A673 (cell line): Measurements from ENCODE around the gene C11orf71. TPM values are rescaled to one million over a fixed set of nuclear protein-coding genes. Genes with fewer than 3 reads are reported as not detected.

Source experiments
- BruUV-seq: library from RNA; stranded (reverse); fragments of 400-500 nt; replicated peaks from 2 replicates; lab custom pipeline; 2021; lab: Mats Ljungman, UMichigan
- CTCF ChIA-PET: fragments of 300-600 bp; sonication (Branson Sonifier 250); formaldehyde crosslinking; loops from one replicate; lab custom pipeline; 2022; ENCODE audit warnings: antibody characterized with exemption; lab: Charles Lee
- POLR2A ChIA-PET: fragments of 300-600 bp; sonication (Branson Sonifier 250); formaldehyde crosslinking; loops from one replicate; lab custom pipeline; 2022; ENCODE audit warnings: antibody characterized with exemption; ENCODE audit not compliant: low non-redundant PET; lab: Charles Lee
- DNase-seq: peaks from one replicate; pipeline ENCODE4 v3.0.0-alpha.2; 2015; ENCODE audit warnings: low spot score
- H3K27ac ChIP-seq: fragments of 200-600 bp; sonication (generic); 2 replicates; pipeline ENCODE4 v1.5.1; 2016; ENCODE audit warnings: mixed run types, low read depth, mild to moderate bottlenecking, mixed read lengths, antibody characterized with exemption, low read length; ENCODE audit not compliant: poor library complexity, severe bottlenecking
- H3K27me3 ChIP-seq: fragments of 200-600 bp; sonication (generic); replicated peaks from 2 replicates; pipeline ENCODE4 v1.6.1; 2017; ENCODE audit warnings: mixed run types, low read depth, mild to moderate bottlenecking, mixed read lengths, antibody characterized with exemption, low read length; ENCODE audit not compliant: insufficient read depth, poor library complexity
- H3K36me3 ChIP-seq: fragments of 200-600 bp; sonication (generic); 2 replicates; pipeline ENCODE4 v1.6.1; 2016; ENCODE audit warnings: mixed run types, mild to moderate bottlenecking, mixed read lengths, antibody characterized with exemption, low read length; ENCODE audit not compliant: insufficient read depth, poor library complexity, severe bottlenecking
- H3K4me1 ChIP-seq: fragments of 200-600 bp; sonication (generic); 2 replicates; pipeline ENCODE4 v1.6.1; 2017; ENCODE audit warnings: mixed run types, mild to moderate bottlenecking, mixed read lengths, antibody characterized with exemption, low read length; ENCODE audit not compliant: insufficient read depth, poor library complexity, severe bottlenecking
- H3K4me3 ChIP-seq: fragments of 200-600 bp; sonication (generic); 2 replicates; pipeline ENCODE4 v1.5.1; 2016; ENCODE audit warnings: low read depth, mixed run types, mild to moderate bottlenecking, mixed read lengths, low read length; ENCODE audit not compliant: poor library complexity, severe bottlenecking
- H3K9me3 ChIP-seq: fragments of 200-600 bp; sonication (generic); 2 replicates; pipeline ENCODE4 v1.6.1; 2016; ENCODE audit warnings: mixed run types, low read depth, mild to moderate bottlenecking, mixed read lengths, antibody characterized with exemption, low read length; ENCODE audit not compliant: poor library complexity, severe bottlenecking
- EZH2 ChIP-seq: fragments of 200-600 bp; sonication (generic); IDR thresholded peaks from 2 replicates; pipeline ENCODE4 v1.6.1; 2017; ENCODE audit warnings: borderline replicate concordance, low read depth, mild to moderate bottlenecking, mixed read lengths, antibody characterized with exemption, low read length; ENCODE audit not compliant: poor library complexity, severe bottlenecking
- intact Hi-C: fragments of 100-400 bp; cut with micrococcal nuclease; formaldehyde crosslinking; loops from one replicate; pipeline ENCODE4 v1.10.0; 2022; ENCODE audit not compliant: unreplicated experiment
- total RNA-seq: library from RNA; stranded (reverse); gene quantifications from 2 replicates; pipeline ENCODE4 v1.2.3, GENCODE V29; 2021
- TF ChIP-seq, protein P1 (sequence below): fragments of 300-800, 200-600 bp; sonication (generic); conservative IDR thresholded peaks from 2 replicates; pipeline ENCODE4 v1.5.1; 2017; ENCODE audit warnings: low read depth, mild to moderate bottlenecking, antibody characterized with exemption, low read length, moderate library complexity, mixed read lengths

The C11orf71 gene
- total RNA-seq, 1 experiment from 2014 or later: 7.4 TPM

DNA sequence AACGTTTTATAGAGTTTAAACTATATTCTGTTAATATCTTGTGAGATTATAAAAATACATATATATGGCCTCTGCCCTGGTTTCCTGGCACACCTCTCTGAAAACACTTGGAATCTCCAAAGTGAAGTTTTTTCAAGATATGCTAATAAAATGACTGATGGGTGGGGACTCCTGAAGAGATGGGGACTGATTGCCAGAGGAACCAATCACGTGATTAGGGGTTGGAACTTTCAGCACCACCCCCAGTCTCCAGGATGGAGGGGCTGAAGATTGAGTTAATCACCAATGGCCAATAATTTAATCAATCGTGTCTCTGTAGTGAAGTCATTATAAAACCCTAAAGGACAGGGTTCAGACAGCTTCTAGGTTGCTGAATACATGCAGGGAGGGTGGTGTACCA lies 37.4 kb downstream of the C11orf71 start:
- CTCF ChIA-PET: no interaction called here
- no TSS peak for BruUV-seq

DNA sequence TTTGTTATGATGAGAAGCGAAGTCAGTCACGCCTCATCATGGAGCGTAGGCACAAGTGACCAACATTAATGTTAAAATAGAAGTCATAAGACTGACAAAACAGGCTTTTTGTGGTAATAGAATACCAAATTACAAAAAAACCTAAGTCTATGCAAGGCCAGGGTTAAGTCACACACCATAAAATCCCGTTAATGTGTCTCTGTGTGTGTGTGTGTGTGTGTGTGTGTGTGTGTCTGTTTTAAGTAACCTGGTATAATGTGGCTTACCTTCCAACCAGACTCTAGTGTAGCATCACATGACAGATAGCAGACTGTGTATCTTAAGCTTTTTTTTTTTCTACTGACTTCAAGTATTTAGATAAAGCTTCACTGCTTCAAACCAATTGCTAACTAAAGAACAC lies 38.0 kb downstream of the C11orf71 start:
- intact Hi-C loops: no loop called here
- DNase-seq: no peak
- no TSS peak for BruUV-seq
- Histone ChIP-seq H3K36me3 (no peaks in the 10 kb centered on the region), H3K4me1 (no peaks in the 10 kb centered on the region), H3K27me3 (peaks cover 21% of the 10 kb centered on the region), H3K9me3 (no peaks in the 10 kb centered on the region), H3K4me3 (no peak overlapping the region), H3K27ac (no peak overlapping the region)
- no peak for TF ChIP-seq EZH2
- TF ChIP-seq, protein P1, sequence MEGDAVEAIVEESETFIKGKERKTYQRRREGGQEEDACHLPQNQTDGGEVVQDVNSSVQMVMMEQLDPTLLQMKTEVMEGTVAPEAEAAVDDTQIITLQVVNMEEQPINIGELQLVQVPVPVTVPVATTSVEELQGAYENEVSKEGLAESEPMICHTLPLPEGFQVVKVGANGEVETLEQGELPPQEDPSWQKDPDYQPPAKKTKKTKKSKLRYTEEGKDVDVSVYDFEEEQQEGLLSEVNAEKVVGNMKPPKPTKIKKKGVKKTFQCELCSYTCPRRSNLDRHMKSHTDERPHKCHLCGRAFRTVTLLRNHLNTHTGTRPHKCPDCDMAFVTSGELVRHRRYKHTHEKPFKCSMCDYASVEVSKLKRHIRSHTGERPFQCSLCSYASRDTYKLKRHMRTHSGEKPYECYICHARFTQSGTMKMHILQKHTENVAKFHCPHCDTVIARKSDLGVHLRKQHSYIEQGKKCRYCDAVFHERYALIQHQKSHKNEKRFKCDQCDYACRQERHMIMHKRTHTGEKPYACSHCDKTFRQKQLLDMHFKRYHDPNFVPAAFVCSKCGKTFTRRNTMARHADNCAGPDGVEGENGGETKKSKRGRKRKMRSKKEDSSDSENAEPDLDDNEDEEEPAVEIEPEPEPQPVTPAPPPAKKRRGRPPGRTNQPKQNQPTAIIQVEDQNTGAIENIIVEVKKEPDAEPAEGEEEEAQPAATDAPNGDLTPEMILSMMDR: no peak
- ChIA-PET CTCF (no interaction called here), POLR2A (interaction anchor here (0.6 kb wide), 1 partner anchor 47 kb away, joined by 6 read pairs; no protein-coding TSS in a partner anchor)

More for the DNA sequence above, 37.4 kb downstream of the C11orf71 start:
- H3K4me1 ChIP-seq: no peaks in the 10 kb centered on the region
- no peaks in the 10 kb centered on the region for H3K36me3 ChIP-seq
- TF ChIP-seq, protein P1: no peak
- no peak for TF ChIP-seq EZH2
- H3K27ac ChIP-seq: no peak overlapping the region
- H3K4me3 ChIP-seq: no peak overlapping the region
- intact Hi-C loops: no loop called here
- POLR2A ChIA-PET: no interaction called here
- no peak for DNase-seq
- H3K9me3 ChIP-seq: no peaks in the 10 kb centered on the region
- H3K27me3 ChIP-seq: peaks cover 21% of the 10 kb centered on the region

DNA sequence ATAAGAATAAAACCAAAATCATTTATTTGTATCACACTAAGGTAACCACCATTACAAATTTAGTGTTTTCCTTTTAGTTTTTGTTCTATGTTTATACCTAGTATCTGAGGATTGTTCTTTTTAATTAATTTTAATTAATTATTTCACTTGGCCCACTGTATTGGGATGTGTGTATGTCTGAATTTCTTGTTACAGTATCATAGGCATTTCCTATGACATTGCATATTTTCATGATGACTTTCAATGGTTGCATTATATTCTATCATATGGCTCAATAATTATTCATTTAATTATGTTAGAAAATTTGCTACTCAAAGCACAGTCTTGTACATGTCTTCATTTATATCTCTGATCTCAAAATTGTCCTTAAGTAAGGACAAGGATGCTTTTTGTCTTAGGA lies 41.0 kb downstream of the C11orf71 start:
- intact Hi-C loops: no loop called here
- Histone ChIP-seq H3K36me3 (no peaks in the 10 kb centered on the region), H3K27me3 (peaks cover 14% of the 10 kb centered on the region), H3K4me3 (no peak overlapping the region), H3K4me1 (no peaks in the 10 kb centered on the region), H3K27ac (no peak overlapping the region), H3K9me3 (no peaks in the 10 kb centered on the region)
- BruUV-seq: no TSS peak
- ChIA-PET POLR2A (no interaction called here), CTCF (no interaction called here)
- TF ChIP-seq, protein P1: no peak
- TF ChIP-seq EZH2: no peak
- no peak for DNase-seq
